ENCODE results near the gene HOXB13.

Gene HOXB13

DNA sequence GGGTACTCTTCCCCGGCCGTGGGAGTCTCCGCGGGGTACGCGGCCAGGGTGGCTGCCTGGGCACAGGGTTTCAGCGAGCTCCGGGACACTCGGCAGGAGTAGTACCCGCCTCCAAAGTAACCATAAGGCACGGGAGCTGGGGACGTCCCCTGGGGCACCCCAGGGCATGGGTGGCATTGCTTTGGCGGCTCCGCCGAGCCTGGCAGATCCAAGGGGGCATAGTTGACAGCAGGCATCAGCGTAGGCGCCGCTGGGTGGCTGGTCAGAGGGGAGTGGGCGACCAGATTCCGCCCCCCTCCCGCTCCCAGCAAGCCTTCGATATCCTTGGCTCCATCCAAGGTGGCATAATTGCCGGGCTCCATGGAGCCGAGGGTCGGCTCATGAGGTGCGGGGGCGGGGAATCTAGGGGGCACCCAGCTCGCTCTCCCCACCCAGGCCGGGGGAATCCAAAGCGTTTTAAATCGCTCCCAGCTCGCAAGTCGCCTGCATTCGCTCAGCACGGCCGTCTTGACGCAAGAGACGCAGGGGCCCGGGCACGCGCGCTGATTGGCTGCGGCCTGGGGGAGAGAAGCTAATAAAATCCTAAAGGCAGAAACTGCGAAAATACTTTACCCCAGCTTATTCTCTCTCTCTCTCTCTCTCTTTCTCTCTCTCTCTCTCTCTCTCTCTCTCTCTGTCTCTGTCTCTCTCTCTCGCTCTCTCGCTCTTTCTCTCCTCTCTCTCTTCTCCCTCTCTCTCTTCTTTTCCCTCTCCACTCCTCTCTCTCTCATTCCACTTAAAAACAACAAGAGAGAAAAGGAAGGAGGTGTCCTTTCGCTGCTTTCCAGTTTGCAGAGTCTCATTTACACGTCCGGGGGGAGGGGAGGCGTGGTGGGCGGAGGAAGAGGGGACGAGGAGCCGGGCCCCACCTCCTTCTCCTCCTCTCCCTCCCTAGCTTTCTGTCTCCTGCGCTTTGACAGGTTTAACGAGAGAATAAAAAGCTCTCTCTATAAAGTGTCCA is at the start of gene HOXB13:
Gene HOXB13 (minus strand): TSS at position 519 of the 1,000 bp plus-strand sequence. CDS start 157 bp downstream, at position 362.
- ChIA-PET CTCF (interaction anchor here (0.8 to 19.2 kb wide), 7 partner anchors 9 to 156 kb away, joined by 3 to 353 read pairs (median 5); no protein-coding TSS in a partner anchor), POLR2A (interaction anchor here (0.7 kb wide), 1 partner anchor 23 kb away, joined by 5 read pairs; no protein-coding TSS in a partner anchor)
- DNase-seq (ENCODE audit: low read depth, low spot score), result no peak
- TF ChIP-seq, protein P1, sequence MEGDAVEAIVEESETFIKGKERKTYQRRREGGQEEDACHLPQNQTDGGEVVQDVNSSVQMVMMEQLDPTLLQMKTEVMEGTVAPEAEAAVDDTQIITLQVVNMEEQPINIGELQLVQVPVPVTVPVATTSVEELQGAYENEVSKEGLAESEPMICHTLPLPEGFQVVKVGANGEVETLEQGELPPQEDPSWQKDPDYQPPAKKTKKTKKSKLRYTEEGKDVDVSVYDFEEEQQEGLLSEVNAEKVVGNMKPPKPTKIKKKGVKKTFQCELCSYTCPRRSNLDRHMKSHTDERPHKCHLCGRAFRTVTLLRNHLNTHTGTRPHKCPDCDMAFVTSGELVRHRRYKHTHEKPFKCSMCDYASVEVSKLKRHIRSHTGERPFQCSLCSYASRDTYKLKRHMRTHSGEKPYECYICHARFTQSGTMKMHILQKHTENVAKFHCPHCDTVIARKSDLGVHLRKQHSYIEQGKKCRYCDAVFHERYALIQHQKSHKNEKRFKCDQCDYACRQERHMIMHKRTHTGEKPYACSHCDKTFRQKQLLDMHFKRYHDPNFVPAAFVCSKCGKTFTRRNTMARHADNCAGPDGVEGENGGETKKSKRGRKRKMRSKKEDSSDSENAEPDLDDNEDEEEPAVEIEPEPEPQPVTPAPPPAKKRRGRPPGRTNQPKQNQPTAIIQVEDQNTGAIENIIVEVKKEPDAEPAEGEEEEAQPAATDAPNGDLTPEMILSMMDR (IDR thresholded peaks at IDR 0.05; ENCODE audit: insufficient read depth, low read length, missing control alignments), result no peak
- H3K4me3 ChIP-seq (ENCODE audit: low read depth, low read length), result peak within 1 kb of the TSS; percentile 38

DNA sequence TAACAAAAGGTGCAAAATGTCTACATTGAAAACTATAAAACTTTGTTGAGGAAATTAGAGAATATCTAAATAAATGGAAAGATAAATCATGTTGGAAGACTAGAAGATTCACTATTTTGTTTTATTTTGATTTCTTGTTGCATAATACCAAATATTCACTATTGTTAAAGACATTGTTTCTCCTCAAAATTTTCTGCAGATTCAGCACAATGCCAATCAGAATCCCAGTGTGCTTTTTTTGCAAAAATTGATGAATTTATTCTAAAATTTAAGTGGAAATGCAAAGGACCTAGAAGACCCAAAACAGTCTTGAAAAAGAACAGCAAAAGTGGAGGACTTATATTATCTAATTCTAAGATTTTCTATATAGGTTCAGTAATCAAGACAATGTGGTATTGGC is 48.1 kb upstream of the HOXB13 start:
- DNase-seq (ENCODE audit: low read depth, low spot score), result no peak
- ChIA-PET POLR2A (no interaction called here), CTCF (interaction anchor here (1.3 to 1.9 kb wide), 2 partner anchors 14 to 102 kb away, joined by 3 to 4 read pairs; no protein-coding TSS in a partner anchor)
- TF ChIP-seq, protein P1 (IDR thresholded peaks at IDR 0.05; ENCODE audit: insufficient read depth, low read length, missing control alignments), result no peak
- H3K4me3 ChIP-seq (ENCODE audit: low read depth, low read length), result no peak overlapping the region

DNA sequence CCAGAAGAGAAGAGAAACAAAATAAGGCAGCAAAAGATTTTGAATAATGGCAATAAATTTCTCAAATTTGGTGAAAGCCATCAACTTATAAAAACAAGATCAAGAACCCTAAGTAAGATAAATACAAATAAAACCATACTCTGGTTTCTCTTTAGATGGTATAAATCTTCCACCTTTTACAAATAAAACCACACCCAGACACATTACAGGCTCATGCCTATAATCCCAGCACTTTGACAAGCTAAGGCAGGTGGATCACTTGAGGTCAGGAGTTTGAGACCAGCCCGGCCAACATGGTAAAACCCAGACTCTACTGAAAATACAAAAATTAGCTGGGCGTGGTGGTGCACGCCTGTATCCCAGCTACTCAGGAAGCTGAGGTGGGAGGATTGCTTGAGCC is 44.7 kb upstream of the HOXB13 start:
- H3K4me3 ChIP-seq (ENCODE audit: low read depth, low read length), result no peak overlapping the region
- POLR2A ChIA-PET, result no interaction called here
- TF ChIP-seq, protein P1 (IDR thresholded peaks at IDR 0.05; ENCODE audit: insufficient read depth, low read length, missing control alignments), result no peak
- CTCF ChIA-PET, result interaction anchor here (1.0 kb wide), 2 partner anchors 16 to 18 kb away, joined by 3 to 4 read pairs; no protein-coding TSS in a partner anchor
- DNase-seq (ENCODE audit: low read depth, low spot score), result no peak

DNA sequence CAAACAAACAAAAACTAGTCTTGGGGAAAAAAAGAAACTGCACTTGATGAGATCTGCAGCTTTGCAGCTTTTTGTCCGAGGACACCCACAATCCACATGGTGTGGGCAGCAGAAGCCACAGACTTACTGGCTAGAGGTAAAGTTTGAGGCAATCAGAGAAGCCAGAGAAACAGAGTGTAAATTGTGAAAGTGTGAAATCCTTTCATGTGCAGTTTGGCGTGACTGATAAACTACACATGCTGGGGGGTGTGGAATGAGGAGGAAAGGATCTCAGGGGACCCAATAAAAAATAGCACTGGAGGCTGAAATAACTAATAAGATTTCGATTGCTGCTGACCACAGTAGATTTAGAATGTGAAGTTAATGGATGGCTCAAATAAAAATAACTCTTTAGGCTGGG is 42.4 kb upstream of the HOXB13 start:
- TF ChIP-seq, protein P1 (IDR thresholded peaks at IDR 0.05; ENCODE audit: insufficient read depth, low read length, missing control alignments), result no peak
- ChIA-PET POLR2A (no interaction called here), CTCF (interaction anchor here (1.1 to 1.7 kb wide), 3 partner anchors 34 to 100 kb away, joined by 3 to 4 read pairs (median 4); no protein-coding TSS in a partner anchor)
- no peak overlapping the region for H3K4me3 ChIP-seq (ENCODE audit: low read depth, low read length)
- DNase-seq (ENCODE audit: low read depth, low spot score), result no peak

DNA sequence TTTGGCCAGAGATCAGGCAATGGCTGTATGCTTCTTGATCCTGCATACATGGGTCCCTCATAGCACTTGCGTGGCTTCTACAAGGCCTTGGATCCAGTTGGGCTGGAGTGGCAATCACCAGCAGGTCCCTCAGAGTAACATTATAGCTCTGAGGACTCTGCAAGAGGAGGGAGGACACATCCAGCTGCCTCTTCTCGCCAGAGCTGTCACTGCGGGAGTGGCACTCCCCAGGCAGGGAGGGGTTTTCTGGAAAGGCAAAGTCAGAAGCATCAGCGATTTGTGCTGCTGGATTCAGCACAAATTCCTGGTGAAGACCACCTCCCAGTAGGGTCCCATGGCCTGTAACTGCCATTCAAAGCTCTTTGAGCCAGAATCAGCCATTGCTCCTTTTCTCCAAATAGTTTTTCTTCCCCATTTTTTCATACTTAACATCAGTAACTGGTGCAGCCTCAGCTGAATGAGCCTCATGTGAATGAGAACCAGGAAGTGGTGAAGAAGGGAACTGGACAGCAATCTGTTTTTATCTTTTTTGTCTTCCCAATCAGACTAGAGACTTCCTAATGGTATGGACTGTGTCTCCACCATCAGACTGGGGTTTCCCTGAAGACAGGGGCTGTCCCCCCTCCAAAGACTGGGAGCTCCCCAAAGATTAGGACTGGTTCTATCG is 40.6 kb upstream of the HOXB13 start:
- POLR2A ChIA-PET, result no interaction called here
- DNase-seq (ENCODE audit: low read depth, low spot score), result no peak
- H3K4me3 ChIP-seq (ENCODE audit: low read depth, low read length), result no peak overlapping the region
- TF ChIP-seq, protein P1 (IDR thresholded peaks at IDR 0.05; ENCODE audit: insufficient read depth, low read length, missing control alignments), result no peak
- CTCF ChIA-PET, result interaction anchor here (0.8 to 1.6 kb wide), 9 partner anchors 14 to 98 kb away, joined by 3 to 7 read pairs (median 3); no protein-coding TSS in a partner anchor
